NCI-H2081 treated with DMSO at 0.1 percent for 48 hours (cell line): ENCODE results near the gene FXYD4.

Source experiments
- DNase-seq: peaks from one replicate; lab custom pipeline; 2025; lab: John Stamatoyannopoulos, UW

The FXYD4 gene

GRCh38 chr10:43396061-43396927 is 24.9 kb downstream of the FXYD4 start:
- DNase-seq = no peak

- peak; percentile 41 for DNase-seq
Measured at GRCh38 chr10:43396928-43397624, 25.6 kb downstream of the FXYD4 start.

- DNase-seq = no peak
Measured at GRCh38 chr10:43398939-43399319, 27.5 kb downstream of the FXYD4 start.

- no peak for DNase-seq
Measured at GRCh38 chr10:43399320-43400310, 28.2 kb downstream of the FXYD4 start.

- DNase-seq = no peak
Measured at GRCh38 chr10:43401627-43402026, 30.2 kb downstream of the FXYD4 start.

- no peak for DNase-seq
Measured at GRCh38 chr10:43402176-43402575, 30.7 kb downstream of the FXYD4 start.

GRCh38 chr10:43402880-43403452 is 31.5 kb downstream of the FXYD4 start:
- no peak for DNase-seq

- DNase-seq = no peak
Measured at GRCh38 chr10:43403911-43404703, 32.7 kb downstream of the FXYD4 start.

GRCh38 chr10:43404704-43405084 is 33.3 kb downstream of the FXYD4 start:
- DNase-seq = no peak

GRCh38 chr10:43407148-43407575 is 35.7 kb downstream of the FXYD4 start:
- no peak for DNase-seq

GRCh38 chr10:43407576-43408330 is 36.3 kb downstream of the FXYD4 start:
- DNase-seq = peak; percentile 4

- DNase-seq = no peak
Measured at GRCh38 chr10:43408331-43408709, 36.9 kb downstream of the FXYD4 start.

- DNase-seq = peak; percentile 52
Measured at GRCh38 chr10:43408710-43409384, 37.4 kb downstream of the FXYD4 start, which contains the start of gene HNRNPF. Gene HNRNPF, minus strand, starts transcription at chr10:43409186. Its CDS starts 21,302 bp downstream, at chr10:43387884.

- no peak for DNase-seq
Measured at GRCh38 chr10:43409385-43410109, 38.1 kb downstream of the FXYD4 start.

- no peak for DNase-seq
Measured at GRCh38 chr10:43410345-43410744, 38.9 kb downstream of the FXYD4 start.

- no peak for DNase-seq
Measured at GRCh38 chr10:43411536-43411935, 40.1 kb downstream of the FXYD4 start.

- no peak for DNase-seq
Measured at GRCh38 chr10:43415544-43415943, 44.1 kb downstream of the FXYD4 start.

GRCh38 chr10:43417950-43418768 is 46.7 kb downstream of the FXYD4 start:
- DNase-seq = no peak
